ENCODE measurements around the gene SLC9A5.

SLC9A5 gene

DNA sequence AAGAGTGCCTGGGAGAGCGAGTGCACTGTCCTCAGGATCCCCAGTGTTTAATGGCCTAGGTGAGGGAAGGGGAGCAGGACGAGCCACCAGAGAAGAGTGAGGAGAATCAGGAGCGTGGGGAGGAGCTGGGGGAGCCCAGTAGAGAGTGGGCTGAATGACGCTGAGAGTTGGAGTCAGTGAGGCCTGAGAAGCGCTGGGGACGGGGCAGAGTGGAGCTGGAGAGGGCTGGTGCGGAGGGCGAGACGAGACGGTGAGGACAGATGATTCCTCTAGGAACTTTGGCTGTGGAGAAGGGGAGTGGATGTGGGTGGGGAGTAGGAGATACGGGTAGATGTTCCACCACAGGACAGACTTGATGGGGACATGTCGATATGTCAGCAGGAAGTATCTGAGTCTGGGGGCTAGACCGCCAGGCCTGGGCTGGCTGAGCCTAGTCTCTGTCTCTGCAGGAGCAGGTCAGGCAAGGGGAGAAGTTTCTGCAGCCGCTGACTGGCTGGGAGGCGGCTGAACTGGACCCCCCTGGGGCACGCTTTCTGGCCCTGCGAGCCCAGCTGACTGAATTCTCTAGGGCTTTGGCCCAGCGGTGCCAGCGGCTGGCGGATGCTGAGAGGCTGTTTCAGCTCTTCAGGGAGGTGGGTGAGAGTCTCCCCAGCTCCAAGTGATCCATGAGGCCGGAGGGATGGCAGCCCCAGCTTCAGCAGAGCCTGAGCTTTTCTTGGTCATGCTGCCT, 35.2 kb downstream of the SLC9A5 start:
- no peak overlapping the region for H3K9ac ChIP-seq (ENCODE audit: low read length)
- H3K9me3 ChIP-seq (ENCODE audit: low read length), result no peaks in the 10 kb centered on the region
- H3K79me2 ChIP-seq (ENCODE audit: insufficient read depth, low read length), result no peaks in the 10 kb centered on the region
- no peaks in the 10 kb centered on the region for H3F3A ChIP-seq (ENCODE audit: insufficient read depth, low read length)
- TF ChIP-seq, protein P1, sequence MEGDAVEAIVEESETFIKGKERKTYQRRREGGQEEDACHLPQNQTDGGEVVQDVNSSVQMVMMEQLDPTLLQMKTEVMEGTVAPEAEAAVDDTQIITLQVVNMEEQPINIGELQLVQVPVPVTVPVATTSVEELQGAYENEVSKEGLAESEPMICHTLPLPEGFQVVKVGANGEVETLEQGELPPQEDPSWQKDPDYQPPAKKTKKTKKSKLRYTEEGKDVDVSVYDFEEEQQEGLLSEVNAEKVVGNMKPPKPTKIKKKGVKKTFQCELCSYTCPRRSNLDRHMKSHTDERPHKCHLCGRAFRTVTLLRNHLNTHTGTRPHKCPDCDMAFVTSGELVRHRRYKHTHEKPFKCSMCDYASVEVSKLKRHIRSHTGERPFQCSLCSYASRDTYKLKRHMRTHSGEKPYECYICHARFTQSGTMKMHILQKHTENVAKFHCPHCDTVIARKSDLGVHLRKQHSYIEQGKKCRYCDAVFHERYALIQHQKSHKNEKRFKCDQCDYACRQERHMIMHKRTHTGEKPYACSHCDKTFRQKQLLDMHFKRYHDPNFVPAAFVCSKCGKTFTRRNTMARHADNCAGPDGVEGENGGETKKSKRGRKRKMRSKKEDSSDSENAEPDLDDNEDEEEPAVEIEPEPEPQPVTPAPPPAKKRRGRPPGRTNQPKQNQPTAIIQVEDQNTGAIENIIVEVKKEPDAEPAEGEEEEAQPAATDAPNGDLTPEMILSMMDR (IDR thresholded peaks at IDR 0.05; ENCODE audit: low read length), result no peak
- no peak for TF ChIP-seq EZH2 (IDR thresholded peaks at IDR 0.05; ENCODE audit: borderline replicate concordance, low read length)
- no peak overlapping the region for H3K27ac ChIP-seq (ENCODE audit: low read depth, low read length, poor library complexity, severe bottlenecking)
- no peaks in the 10 kb centered on the region for H3K4me1 ChIP-seq (ENCODE audit: insufficient read depth, low read length, severe bottlenecking)
- no peaks in the 10 kb centered on the region for H4K20me1 ChIP-seq (ENCODE audit: insufficient read depth, low read length)
- no peak overlapping the region for H3K4me2 ChIP-seq (ENCODE audit: low read length)
- no peaks in the 10 kb centered on the region for H3K9me2 ChIP-seq (ENCODE audit: low read depth, low read length)
- H2AFZ ChIP-seq (ENCODE audit: low read length), result no peak overlapping the region
- H3K36me3 ChIP-seq (ENCODE audit: insufficient read depth, low read length), result no peaks in the 10 kb centered on the region
- no peaks in the 10 kb centered on the region for H3K27me3 ChIP-seq (ENCODE audit: insufficient read depth, low read length)
- H3K4me3 ChIP-seq (ENCODE audit: low read depth, low read length, poor library complexity, severe bottlenecking), result no peak overlapping the region

DNA sequence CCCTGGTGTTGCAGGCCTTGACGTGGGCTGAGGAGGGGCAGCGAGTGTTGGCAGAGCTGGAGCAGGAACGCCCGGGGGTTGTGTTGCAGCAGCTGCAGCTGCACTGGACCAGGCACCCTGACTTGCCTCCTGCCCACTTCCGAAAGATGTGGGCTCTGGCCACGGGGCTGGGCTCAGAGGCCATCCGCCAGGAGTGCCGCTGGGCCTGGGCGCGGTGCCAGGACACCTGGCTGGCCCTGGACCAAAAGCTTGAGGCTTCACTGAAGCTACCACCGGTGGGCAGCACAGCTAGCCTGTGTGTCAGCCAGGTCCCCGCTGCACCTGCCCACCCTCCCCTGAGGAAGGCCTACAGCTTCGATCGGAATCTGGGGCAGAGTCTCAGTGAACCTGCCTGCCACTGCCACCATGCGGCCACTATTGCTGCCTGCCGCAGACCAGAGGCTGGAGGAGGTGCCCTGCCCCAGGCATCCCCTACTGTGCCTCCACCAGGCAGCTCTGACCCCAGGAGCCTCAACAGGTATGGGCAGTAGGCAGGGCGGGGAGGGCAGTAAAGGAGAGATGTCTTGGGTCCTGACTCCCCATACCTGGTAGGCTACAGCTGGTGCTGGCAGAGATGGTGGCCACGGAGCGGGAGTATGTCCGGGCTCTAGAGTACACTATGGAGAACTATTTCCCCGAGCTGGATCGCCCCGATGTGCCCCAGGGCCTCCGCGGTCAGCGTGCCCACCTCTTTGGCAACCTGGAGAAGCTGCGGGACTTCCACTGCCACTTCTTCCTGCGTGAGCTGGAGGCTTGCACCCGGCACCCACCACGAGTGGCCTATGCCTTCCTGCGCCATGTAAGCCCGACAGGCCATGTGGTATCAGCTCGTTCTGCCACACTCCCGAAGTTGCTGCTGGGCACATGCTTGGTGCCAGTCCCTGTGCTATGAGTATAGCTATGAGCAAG, 36.2 kb downstream of the SLC9A5 start:
- Histone ChIP-seq H3K27me3 (ENCODE audit: insufficient read depth, low read length) (no peaks in the 10 kb centered on the region), H3K36me3 (ENCODE audit: insufficient read depth, low read length) (no peaks in the 10 kb centered on the region), H2AFZ (ENCODE audit: low read length) (no peak overlapping the region), H3K9me2 (ENCODE audit: low read depth, low read length) (no peaks in the 10 kb centered on the region), H3K27ac (ENCODE audit: low read depth, low read length, poor library complexity, severe bottlenecking) (no peak overlapping the region), H4K20me1 (ENCODE audit: insufficient read depth, low read length) (no peaks in the 10 kb centered on the region), H3K9me3 (ENCODE audit: low read length) (no peaks in the 10 kb centered on the region), H3K4me3 (ENCODE audit: low read depth, low read length, poor library complexity, severe bottlenecking) (no peak overlapping the region), H3F3A (ENCODE audit: insufficient read depth, low read length) (no peaks in the 10 kb centered on the region), H3K79me2 (ENCODE audit: insufficient read depth, low read length) (no peaks in the 10 kb centered on the region), H3K9ac (ENCODE audit: low read length) (no peak overlapping the region), H3K4me2 (ENCODE audit: low read length) (no peak overlapping the region), H3K4me1 (ENCODE audit: insufficient read depth, low read length, severe bottlenecking) (no peaks in the 10 kb centered on the region)
- TF ChIP-seq, protein P1 (IDR thresholded peaks at IDR 0.05; ENCODE audit: low read length), result peak; percentile 64
- TF ChIP-seq EZH2 (IDR thresholded peaks at IDR 0.05; ENCODE audit: borderline replicate concordance, low read length), result no peak

DNA sequence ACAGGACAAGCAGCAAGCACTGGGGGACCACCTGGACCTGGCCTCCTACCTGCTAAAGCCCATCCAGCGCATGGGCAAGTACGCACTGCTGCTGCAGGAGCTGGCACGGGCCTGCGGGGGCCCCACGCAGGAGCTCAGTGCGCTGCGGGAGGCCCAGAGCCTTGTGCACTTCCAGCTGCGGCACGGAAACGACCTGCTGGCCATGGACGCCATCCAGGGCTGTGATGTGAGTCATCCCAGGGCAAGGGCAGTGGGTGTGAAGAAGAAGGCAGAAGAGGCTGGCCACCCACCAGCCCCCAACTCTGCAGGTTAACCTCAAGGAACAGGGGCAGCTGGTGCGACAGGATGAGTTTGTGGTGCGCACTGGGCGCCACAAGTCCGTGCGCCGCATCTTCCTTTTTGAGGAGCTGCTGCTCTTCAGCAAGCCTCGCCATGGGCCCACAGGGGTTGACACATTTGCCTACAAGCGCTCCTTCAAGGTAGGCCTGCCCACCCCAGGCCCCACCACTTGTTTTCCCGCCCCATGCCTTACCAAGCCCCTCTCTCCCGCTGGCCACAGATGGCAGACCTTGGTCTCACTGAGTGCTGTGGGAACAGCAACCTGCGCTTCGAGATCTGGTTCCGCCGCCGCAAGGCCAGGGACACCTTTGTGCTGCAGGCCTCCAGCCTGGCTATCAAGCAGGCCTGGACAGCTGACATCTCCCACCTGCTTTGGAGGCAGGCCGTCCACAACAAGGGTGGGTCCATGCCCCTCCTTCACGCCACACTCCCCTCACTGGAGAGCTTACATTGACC, 37.9 kb downstream of the SLC9A5 start:
- Histone ChIP-seq H3K79me2 (ENCODE audit: insufficient read depth, low read length) (no peaks in the 10 kb centered on the region), H2AFZ (ENCODE audit: low read length) (no peak overlapping the region), H3K9me2 (ENCODE audit: low read depth, low read length) (no peaks in the 10 kb centered on the region), H3K9ac (ENCODE audit: low read length) (no peak overlapping the region), H3K27ac (ENCODE audit: low read depth, low read length, poor library complexity, severe bottlenecking) (no peak overlapping the region), H3K9me3 (ENCODE audit: low read length) (no peaks in the 10 kb centered on the region), H3K36me3 (ENCODE audit: insufficient read depth, low read length) (no peaks in the 10 kb centered on the region), H3K27me3 (ENCODE audit: insufficient read depth, low read length) (no peaks in the 10 kb centered on the region), H3F3A (ENCODE audit: insufficient read depth, low read length) (no peaks in the 10 kb centered on the region), H3K4me1 (ENCODE audit: insufficient read depth, low read length, severe bottlenecking) (no peaks in the 10 kb centered on the region), H3K4me2 (ENCODE audit: low read length) (no peak overlapping the region), H4K20me1 (ENCODE audit: insufficient read depth, low read length) (no peaks in the 10 kb centered on the region), H3K4me3 (ENCODE audit: low read depth, low read length, poor library complexity, severe bottlenecking) (no peak overlapping the region)
- TF ChIP-seq, protein P1 (IDR thresholded peaks at IDR 0.05; ENCODE audit: low read length), result no peak
- no peak for TF ChIP-seq EZH2 (IDR thresholded peaks at IDR 0.05; ENCODE audit: borderline replicate concordance, low read length)
